HG03159 (cell line): ENCODE data around the gene HKDC1.
"Not testable (repeated sequence)": the region's sequence is repeated elsewhere in the genome, so short reads cannot be mapped to it uniquely, and the experiment has no call there.

Experiments used
- ATAC-seq: cut with Tn5 transposase; IDR thresholded peaks from one replicate; pipeline ENCODE4 v1.9.1; 2021; ENCODE audit warnings: mild to moderate bottlenecking, moderate library complexity; ENCODE audit not compliant: unreplicated experiment

Gene HKDC1

DNA sequence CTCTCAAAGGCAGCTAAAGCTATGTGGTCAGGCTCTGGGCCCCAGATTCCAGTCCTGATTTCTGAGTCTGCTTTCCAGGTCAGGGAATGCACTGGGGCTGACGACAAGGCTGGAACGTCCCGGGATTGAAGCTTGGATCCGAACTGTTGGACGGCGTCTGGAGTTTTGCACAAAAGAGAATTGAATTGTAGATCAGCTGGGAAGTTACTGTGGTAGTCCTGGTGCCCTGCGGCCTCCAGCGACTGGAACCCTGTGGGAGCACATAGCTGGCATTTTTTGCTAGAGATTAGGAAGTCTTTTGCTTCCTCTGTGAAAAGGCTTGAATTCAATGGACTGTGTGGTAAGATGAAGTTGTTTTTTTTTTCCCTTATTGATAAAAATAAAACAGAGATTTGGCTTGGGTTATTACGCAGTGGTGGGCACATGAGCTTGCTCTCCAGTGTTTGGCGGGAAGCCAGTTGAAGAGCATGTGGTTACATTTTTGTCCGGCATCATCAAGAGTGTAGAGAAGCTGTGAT is 58.4 kb downstream of the HKDC1 start, which contains the start of gene HK1:
Gene HK1, plus strand, starts transcription at position 51 of the 518 bp plus-strand sequence.
- ATAC-seq, result no peak

DNA sequence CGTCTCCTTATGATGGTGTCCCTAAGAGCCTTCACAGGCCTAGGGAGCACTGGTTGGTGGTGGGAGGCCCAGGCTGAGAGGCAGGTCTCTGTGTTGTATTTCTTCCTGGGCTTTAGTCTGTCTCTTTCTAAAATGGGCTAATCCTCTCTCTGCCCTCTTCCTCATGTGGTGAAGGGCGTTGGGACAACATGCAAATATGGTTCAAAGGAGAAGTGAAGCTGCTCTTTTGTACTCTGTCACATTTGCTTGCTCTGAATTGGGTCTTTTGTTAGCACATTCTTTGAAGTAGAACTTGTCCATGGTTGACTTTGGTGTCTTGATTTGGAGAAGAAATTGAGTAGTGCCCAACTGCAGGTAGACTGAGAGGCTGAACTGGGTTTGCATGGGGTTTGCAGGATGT is 59.0 kb downstream of the HKDC1 start:
- ATAC-seq, result no peak

DNA sequence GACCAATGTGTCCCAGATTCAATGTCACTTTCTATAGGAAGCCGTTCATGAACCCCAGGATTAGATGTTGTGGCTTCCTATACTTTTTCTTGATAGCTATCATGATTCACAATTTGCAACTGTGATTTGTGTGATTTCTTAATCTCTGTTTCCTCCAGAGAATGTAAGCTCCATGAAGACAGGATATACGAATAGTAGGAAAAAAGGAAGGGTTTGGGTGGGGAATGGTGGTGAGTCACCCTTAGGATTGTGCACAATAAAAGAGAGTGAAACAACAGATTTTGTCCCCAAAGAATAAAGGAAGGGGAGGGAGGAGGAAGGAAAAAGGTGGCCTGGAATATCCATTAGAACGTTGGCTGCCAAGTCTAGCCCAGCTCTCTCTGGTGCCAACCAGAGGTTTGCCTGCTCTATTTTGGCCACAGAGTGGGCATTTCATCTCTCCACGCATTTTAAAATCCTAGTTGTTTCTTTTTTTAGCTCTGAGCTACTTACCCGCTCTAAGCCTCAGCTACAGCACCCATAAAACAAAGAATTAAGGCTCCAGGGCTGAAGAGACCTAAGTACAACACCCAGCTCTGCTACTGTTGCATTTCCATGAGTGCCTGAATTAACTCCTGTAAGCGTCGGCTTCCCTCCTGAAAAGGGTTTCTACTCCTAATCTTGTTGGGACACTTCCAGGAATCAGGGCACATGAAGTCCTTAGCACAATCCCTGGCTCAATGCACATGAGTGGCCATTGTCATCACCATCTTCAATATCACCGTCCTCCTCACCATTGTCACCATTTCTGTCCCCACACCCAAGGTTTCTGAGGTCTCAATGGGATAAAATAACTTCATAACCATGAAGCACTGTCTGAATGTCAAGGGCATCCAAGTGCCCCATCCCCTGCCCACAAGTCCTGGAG is 61.6 kb downstream of the HKDC1 start:
- ATAC-seq, result no peak

DNA sequence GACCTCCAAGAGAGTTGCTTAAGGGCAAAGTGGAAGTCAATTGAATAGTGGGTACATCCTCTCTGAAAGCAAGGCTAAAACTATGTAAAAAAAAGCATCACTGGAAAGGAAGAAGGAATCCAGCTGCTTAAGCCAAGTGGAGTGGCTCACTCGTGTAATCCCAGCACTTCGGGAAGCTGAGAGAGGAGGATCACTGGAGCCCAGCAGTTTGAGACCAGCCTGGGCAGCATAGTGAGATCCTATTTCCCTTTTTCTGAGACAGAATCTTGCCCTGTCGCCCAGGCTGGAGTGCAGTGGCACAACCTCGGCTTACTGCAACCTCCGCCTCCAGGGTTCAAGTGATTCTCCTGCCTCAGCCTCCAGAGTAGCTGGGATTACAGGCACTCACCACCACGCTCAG is 64.3 kb downstream of the HKDC1 start:
- not testable (repeated sequence) for ATAC-seq

DNA sequence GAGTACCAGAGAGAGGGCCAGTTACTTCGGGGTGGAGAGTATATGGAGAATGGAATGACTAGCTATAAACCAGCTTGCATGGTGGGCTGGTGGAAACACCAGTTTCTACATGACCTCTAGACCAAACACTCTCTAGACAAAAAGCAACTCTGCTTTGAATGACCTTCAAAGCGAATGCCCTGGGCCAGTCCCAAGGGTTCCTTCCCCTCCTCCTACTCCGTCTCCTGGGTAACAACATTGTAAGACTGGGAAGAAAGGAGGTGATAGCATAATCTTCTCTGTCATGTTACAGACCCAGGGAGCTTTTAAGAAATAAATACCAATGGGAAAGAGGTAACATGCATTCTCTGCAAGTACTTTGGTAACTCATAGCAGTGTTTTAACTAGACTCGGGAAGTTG is 65.6 kb downstream of the HKDC1 start:
- ATAC-seq, result no peak

DNA sequence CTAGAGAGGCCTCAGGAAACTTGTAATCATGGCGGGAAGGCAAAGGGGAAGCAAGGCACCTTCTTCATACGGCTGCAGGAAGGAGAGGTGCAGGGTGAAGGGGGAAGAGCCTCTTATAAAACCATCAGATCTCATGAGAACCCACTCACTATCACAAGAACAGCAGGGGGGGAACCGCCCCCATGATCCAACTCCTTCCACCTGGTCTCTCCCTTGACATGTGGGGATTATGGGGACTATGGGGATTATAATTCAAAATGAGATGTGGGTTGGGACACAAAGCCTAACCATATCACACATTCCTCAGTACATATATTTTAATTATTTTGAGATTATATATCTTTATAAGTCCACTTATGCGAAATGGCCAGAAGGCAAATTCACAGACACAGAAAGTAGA is 67.0 kb downstream of the HKDC1 start:
- ATAC-seq, result no peak

DNA sequence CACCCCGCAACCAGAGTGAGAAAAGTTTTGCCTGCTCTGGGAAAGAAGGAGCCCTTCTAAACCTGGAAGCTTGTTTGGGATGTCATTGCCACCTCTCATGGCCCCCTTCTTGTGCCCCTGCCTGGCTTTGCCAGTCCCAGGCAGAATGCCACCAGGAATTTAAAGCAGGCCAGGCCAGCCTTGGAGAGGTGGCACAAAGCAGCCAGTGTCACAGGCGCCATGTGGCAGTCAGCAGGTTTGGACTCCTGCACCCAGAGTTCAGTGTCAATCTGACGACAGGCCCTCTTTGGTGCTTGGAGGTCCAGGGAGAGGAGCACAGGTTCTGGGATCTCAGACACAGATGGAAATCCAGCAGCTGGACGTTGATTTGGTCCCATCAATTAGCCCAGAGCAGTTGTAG is 70.9 kb downstream of the HKDC1 start:
- ATAC-seq, result no peak

DNA sequence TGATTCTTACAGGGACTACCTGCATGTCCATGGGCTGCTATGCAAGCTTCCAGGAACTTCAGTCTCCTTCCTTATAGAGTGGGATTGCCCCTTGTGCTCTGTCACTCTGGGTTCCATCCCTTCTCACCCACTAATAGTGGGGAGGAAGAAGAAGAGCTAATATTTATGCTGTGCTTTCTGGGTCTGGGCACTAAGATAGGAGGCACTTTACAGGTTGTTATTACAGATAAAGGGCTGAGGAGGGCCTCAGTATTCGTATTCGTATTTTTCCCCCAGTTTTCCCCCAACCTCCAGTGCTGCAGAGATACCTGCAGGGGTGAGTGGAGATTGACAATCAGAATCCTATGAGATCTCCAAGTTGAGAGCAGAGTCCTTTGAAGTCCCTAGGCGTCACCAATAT is 72.3 kb downstream of the HKDC1 start:
- no peak for ATAC-seq

DNA sequence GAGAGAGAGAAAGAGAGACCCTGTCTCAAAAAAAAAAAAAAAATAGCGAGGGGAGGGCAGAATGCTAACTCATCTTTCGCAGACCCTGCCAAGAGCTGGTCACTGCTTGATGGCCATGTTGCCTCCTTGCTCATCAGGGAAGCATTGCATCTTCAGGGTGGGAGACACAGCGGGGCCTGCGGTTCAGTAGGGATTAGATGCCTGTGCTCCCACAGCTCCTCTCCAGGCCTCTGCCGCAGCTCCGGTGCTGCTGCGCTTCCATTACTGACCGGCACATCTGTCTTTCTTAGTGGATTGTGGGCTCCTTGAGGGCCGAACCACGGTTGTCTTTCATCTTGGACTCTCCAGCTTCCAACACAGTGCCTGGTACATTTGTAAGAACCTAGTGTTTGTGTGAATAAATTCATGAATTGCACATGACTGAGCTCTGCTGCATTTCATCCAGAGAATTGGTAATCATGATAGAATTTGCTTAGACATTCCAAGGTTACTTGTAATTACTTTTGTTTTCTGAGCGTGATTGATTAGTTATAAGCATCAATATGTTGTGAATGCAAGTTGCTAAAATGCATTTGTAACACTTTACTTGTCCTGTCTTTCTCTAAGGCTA is 75.0 kb downstream of the HKDC1 start:
- no peak for ATAC-seq

DNA sequence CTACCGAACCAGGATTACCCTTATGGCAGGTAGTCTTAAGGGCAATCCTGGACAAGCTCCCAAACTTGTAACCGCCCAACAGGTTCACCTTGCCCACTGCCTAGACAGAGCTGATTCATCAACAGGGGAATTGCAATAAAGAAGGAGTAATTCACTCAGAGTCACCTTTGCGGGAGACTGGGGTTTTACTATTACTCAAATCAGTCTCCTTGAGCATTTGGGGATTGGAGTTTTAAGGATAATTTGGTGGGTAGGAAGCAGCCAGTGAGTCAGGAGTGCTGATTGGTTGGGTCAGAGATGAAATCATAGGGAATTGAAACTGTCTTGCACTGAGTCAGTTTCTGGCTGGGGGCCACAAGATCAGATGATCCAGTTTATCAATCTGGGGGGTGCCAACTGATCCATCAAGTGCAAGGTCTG is 83.5 kb downstream of the HKDC1 start:
- no peak for ATAC-seq

DNA sequence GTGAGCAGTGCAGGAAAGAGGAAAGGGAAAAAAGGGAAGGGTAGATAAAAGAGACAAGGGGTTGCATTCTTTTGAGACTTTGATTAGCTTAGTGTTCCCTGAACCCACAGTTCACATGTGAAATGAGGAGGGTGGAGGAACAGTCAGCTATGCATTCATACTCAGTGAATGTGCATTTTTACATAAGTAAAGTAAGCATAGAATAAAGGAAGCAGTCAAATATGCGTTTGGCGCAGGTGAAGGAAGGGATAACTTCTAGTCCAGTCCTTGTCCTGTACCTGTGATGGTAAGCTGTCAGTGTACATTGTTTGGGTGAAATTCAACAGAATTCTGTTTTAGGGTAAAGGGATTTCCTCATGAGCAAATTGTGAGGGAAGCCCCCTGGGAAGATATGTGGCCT is 86.3 kb downstream of the HKDC1 start:
- ATAC-seq, result no peak

DNA sequence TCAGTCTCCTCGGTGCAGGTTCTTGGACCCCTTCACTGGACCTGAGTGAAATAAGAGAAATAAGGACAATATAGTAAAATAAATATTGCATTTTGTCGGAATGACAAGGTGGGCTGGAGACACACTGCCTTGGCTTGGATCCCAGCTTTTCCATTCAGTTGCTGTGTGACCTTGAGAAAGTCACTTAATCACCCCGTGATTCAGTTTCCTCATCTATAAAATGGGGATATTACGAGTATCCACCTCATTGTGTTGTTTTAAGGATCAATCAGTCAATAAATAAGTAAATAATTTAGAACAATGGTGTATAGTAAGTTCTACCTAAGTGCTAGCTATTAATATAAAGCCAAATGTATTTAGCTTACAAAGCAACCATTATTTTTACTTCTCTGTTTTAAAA is 87.3 kb downstream of the HKDC1 start:
- no peak for ATAC-seq

DNA sequence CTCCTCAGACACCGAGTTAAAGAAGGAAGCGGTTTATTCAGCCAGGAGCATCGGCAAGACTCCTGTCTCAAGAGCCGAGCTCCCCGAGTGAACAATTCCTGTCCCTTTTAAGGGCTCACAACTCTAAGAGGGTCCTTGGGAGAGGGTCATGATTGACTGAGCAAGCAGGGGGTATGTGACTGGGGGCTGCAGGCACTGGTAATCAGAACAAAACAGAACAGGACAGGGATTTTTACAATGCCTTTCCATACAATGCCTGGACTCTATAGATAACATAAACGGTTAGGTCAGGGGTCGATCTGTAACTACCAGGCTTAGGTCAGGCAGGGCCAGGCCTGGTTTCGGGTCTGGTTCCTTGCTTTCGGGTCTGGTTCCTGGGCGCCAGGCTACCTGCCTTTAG is 88.2 kb downstream of the HKDC1 start:
- not testable (repeated sequence) for ATAC-seq

DNA sequence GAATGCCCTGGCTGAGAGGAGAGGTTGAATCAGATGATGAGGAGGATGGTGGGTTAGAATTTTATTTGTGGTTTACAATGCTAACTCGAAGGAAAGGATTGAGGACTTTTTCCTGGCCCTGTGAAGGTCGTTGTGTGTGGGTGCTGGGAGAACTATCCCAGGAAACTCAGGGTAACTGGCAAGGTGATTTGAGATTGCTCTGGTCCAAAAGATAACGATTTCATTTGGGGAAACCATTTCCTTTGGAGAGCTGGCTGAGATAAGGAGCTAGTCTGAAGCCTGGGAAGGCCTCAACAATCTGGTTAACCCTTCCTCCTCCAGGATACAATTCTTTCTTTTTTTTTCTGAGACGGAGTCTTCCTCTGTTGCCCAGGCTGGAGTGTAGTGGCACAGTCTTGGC is 91.2 kb downstream of the HKDC1 start:
- no peak for ATAC-seq

DNA sequence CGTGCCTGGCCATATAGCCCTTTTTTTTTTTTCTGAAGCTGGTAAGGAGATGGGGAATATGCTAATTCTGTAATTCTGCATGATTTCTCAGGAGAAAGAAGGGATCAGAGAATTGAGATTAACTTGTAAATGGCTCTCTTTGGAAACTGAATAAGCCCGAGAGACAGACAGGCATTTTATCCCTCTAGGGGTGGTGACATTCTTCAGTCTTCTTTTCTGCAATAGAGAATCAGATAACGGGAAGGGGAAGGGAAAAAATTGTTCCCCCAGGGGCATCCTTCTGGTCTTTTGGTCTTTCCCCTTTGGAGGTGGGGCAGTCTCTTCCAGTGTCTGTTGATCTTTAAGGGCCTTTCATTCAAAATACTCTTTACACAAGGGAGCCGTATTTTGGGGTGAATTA is 92.4 kb downstream of the HKDC1 start:
- no peak for ATAC-seq

DNA sequence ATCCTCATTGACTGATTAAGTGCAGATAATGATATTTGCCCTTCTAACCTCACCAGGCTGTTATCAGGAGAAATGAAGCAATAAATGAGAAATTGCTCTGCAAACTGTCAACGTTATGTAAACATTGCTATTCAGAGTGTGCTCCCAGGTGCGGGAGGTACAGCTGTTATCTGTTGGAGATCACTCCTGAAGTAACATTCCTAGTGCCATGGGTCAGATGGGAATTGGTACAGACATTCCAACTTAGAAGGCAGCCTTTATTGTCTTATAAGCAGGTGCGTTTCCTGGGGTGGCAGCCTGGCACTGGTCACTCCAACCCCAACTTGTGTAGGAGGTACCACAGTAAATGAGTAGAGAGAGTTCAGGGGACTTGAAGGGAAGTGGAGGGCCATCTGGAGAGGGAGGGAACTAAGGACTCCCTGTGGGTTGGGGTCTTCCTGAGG is 95.0 kb downstream of the HKDC1 start:
- no peak for ATAC-seq

DNA sequence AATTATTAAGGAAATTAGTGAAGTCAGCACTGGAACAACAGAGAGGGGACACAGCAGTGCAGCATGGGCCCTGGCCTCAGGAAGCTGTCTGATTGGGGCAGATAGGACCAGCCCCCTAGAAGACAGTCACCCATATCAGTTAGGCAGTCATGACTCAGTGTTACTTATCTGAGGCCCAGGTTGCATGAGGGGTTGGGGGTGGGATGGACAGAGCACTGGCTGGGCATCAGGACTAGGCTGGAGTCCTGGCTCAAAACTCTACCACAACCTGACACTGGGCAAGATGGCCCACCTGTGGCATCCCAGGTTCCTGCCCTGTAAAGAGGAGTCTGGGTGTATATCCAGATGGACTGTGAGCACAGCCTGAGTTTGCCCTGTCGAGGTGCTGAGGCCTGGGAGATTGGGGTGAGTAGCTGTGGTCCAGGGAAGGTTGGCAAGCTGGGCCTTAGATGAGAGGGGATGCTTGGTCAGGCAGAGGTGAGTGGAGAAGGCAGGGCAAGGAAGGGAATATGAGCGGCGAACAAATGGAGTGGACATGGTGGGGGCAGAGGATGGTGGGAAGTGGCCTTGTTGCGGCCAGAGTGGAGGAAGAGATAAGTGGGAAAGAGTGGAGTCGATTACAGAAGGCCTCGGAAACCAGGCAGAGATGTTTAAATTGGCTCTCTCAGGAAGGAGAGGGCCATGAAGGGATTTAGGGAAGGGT is 95.6 kb downstream of the HKDC1 start:
- ATAC-seq, result no peak

DNA sequence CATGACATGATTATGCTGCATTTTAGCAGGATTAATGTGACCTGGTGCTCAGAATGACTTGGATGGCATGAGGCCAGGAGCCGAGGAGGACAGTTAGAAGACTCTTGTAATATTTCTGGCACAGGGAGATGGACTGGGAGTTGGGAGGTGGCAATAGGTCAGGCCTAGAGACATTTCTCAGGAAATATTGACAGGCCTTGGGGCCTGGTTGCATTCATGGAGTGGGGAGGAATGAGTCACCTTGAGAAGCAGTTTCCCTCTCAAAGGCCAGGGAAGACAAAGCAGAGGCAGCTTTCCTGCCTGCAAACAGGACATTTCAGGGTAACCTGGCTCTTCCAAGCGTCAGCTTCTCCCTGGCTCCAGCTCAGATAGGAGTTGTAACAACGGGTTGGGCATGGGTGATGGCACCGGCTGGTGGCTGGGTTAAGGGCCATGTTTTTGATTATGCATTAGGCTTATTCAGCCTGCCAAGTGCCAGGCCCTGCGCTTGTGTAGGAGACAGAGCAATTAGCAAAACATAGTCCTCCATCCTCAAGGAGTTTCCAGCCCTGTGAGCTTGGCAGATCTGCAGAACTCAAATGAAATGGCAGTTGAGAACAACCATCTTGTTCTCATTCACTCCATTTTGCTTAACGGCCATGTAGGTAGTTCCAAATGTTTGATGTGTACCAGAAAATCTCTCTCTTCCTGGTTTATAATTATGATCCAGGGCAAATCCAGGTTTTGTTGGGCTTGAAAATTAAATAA is 96.4 kb downstream of the HKDC1 start:
- no peak for ATAC-seq
